ENCODE data around the gene CFL1.
A peak's percentile ranks its signal among the peaks of the same experiment; 100 is the strongest.

GRCh38 chr11:65873318-65874156 is 15.6 kb upstream of the CFL1 start:
- TF ChIP-seq POLR2A (IDR thresholded peaks at IDR 0.05) (peak; percentile 88 to 92), POLR2AphosphoS5 (IDR thresholded peaks at IDR 0.05) (peak; percentile 97 to 98 (median 97))
- TF ChIP-seq, protein P1, sequence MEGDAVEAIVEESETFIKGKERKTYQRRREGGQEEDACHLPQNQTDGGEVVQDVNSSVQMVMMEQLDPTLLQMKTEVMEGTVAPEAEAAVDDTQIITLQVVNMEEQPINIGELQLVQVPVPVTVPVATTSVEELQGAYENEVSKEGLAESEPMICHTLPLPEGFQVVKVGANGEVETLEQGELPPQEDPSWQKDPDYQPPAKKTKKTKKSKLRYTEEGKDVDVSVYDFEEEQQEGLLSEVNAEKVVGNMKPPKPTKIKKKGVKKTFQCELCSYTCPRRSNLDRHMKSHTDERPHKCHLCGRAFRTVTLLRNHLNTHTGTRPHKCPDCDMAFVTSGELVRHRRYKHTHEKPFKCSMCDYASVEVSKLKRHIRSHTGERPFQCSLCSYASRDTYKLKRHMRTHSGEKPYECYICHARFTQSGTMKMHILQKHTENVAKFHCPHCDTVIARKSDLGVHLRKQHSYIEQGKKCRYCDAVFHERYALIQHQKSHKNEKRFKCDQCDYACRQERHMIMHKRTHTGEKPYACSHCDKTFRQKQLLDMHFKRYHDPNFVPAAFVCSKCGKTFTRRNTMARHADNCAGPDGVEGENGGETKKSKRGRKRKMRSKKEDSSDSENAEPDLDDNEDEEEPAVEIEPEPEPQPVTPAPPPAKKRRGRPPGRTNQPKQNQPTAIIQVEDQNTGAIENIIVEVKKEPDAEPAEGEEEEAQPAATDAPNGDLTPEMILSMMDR (IDR thresholded peaks at IDR 0.05), result no peak

All from sigmoid colon (tissue), 4 donors.